GM19025 (cell line): Measurements from ENCODE around the gene MYLK.
"Not testable (repeated sequence)": the region's sequence is repeated elsewhere in the genome, so short reads cannot be mapped to it uniquely, and the experiment has no call there.

Source experiments
- ATAC-seq: cut with Tn5 transposase; IDR thresholded peaks from one replicate; pipeline ENCODE4 v1.9.1; 2021; ENCODE audit warnings: mild to moderate bottlenecking, low read depth, moderate library complexity; ENCODE audit not compliant: unreplicated experiment

MYLK gene

DNA sequence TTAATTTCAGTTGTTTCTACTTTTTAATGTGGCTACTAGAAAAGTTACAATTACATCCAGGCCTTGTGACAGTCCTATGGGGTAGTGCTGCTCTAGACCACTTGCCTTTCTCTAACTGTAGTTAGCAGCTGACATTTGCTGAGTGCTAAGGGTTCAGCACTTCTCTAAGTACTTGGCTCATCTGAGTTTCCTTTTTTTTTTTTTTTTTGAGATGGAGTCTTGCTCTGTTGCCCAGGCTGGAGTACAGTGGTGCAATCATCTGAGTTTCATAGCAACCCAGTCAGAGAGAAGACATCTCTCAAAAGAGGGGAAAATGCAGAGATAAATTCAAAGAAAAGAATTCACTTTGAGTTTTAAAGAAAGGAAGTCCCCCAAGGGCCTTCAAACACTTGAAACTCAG lies 130.8 kb downstream of the MYLK start:
- no peak for ATAC-seq

DNA sequence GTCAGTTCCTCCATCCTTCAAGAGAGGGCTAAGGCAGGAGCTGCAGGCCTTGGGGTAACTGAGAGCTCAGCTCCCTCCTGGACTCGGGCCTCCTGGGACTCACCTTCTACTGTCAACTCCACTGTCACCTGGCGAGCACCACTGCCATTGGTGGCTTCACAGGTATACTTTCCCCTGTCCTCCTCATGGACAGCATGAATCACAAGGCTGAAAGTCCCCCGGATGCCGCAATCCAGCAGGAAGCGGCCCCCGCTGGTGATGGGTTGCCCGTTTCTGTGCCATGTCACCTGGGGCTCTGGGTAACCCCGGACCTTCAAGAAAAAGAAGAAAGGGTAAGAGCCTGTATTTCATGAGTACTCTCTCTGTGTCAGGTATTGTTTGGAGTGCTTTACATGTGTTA lies 131.9 kb downstream of the MYLK start:
- ATAC-seq, result no peak

DNA sequence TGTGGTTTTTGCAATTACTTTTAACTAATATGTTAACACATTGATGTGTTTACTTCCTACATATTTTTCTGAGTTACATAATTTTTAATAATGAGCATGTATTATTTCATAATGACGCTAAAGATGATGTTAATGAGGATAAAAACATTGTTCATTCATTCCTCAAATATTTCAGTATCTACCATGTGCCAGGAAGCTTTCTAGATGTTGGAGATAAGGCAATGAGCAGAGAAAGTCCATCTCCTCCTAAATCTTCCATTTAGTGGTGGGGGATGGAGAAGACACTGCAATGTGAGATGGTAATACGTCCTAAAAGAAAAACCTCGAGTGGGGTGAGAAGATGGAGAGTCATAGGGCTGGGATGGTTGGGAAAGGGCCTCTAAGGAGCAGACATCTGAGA lies 132.7 kb downstream of the MYLK start:
- ATAC-seq, result no peak

DNA sequence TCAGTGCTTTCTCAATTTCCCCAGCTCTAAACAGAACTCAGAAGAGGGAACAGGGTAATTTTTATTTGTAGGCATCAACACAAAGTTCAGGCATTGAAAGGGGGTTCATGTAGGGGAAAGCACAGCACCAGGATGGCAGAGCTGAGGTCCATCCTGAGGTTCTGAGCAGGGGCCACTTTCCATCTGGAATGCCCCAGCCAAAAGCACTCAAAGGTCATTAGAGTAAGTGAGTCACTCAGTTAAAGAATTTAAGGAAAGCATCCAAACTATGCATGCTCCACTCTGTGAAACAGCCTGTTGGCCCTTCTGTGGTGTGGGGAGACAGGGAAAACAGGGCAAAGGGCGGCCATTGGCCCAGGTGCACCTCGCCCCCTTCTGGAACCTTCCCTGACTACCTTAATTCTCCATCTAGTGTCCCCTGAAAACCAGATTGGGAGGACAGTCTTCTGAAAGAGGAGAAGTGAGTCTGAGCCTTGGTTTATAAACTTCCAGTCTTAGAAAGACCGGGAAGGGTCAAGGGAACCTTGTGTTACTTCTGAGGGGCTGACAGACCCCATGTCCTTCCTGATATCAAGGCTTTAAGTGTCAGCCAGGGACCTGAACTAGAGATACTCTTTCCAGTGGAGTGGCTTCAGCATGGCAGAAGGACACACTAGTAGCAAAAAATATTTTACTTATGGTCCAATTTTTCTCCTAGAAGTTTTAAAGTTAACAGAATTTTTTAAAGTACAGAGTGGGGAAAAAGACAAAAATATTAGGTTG lies 133.3 kb downstream of the MYLK start:
- ATAC-seq, result no peak

DNA sequence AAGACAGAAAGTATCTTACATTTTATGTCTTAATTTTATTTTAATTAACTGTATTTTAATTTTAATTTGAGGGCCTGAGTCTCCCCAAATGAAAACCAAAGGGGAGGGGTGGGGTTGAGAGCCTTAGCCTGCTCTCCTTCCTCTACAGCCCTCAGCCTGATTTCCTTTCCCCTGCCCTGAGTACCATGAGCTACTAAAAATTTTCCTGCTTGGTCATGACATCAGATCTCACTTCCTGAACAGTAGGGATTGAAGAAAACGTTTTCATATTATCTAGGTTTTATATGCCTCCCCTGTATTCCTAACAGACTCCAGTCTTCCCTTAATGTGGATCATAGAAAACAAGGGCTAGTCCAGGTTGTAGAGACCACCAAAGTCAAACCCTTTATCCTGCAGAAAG lies 133.9 kb downstream of the MYLK start:
- no peak for ATAC-seq

DNA sequence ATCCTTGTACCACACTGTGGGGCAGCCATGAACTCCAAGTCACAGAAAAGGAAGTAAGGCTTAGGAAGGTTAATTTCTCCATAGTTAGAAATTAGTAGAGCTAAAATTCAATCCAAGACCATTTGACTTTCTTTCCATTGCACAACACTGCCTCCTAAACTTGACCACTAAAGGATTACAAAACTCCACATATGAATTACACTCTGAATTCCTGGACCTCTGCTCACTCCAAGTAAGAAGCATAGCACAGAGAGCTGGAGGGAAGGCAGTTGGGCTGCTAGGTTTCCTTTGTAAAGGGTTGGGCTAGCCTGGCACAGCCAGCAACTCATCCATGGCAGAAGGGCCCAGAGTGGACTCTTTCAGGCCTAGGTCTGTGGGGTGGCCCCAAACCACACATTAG lies 134.4 kb downstream of the MYLK start:
- ATAC-seq, result no peak

DNA sequence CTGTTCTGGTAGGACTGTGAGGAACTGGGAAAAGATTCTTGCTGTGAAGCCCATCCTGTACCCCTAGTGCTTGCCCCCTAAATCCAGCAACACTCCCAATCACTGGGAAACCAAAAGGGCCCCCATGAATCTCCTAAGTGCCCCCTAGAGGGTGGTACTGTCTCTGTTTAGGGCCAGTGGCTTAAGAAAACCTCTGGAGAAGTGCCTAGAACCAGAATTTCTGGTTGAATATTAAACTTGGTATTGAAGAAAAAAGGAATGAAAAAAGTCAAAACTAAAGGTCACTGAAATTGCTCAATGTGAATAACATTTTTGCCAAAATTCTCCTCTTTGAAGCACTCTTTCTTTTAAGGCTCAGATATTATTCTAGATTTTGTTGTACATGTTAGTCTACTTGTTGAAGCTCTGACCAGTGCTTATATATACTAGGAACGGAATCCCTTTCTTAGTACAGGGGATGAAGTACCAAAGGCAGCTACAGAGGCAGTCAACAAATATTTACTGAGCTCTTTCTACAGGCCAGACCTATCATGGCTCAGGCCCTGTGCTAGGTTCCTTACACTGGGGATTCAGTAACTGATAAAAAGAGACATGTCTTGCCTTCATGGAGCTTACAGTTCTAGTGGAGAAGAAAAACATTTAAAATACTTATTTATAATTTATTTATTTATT lies 138.8 kb downstream of the MYLK start:
- no peak for ATAC-seq

DNA sequence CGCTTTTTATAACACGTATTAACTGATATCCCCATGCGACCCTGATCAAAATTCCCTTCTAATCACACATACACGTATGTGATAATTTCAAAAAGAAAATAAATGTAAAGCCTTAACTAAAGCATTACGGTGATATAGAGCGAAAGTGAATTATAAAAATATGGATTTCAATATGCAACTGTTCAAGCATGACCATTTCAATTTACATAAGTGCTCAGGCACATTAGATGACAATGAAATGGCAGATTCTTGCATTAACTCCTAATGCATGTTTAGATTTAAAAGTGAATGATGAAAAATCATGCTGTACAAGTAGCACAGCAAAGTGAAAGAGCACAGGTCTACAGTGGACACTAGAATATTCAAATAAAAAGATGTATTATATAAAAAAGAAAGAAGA lies 140.1 kb downstream of the MYLK start:
- ATAC-seq, result no peak

DNA sequence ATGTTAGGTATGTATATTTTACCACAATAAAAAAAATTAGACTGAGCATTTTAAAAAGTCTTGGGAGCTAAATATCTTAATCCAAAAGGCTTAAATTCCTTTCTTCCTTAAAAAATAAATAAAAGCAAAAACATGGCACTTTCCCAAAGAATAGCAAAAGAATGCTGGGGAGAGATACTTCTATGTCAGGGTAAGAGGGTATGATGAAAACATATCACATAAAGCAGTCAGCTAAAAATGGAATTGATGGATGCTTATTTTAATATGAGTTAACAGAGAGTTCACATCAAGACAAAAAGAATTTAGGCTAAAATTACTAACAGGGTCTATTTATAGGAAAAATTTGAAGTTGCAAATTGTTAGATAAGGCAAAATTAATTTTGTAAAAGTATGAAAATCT lies 141.0 kb downstream of the MYLK start:
- no peak for ATAC-seq

DNA sequence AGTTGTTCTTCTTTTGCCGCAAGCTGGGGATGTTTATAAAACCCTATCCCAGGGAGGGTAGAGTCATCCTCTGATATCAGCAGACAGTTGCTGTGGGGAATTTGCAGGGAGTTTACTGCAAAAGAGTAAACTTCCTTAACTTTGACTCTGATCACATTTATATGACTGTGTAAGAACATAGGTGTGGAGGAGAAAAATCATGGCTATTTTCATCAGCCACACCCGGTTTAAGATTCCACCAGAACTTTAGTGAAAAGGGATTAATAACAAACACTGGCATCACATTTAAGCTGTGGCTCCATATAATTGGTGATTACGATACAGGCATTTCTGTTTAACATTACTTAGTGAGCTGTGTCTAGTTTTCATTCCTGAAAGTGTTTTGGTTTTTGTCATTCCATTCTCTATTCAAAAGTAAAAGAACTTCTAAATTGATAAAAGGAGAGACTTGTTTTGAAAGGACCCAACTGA lies 143.1 kb downstream of the MYLK start:
- no peak for ATAC-seq

DNA sequence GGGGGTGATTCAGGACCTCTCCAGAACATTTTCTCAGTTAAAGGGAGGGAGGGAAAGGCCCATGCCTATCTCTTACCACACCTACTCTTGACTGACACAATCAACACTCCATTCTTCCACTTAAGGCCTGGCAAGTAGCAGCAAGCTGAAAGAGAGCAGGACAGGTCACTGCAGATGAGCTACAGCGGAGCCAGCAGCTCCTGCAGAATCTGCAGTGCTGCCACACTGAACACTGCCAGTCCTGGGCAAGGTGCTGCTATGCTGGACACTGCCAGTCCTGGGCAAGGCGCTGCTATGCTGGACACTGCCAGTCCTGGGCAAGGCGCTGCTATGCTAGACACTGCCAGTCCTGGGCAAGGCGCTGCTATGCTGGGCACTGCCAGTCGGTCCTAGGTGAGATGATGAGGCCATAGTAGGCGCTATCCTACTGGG lies 143.7 kb downstream of the MYLK start:
- no peak for ATAC-seq

DNA sequence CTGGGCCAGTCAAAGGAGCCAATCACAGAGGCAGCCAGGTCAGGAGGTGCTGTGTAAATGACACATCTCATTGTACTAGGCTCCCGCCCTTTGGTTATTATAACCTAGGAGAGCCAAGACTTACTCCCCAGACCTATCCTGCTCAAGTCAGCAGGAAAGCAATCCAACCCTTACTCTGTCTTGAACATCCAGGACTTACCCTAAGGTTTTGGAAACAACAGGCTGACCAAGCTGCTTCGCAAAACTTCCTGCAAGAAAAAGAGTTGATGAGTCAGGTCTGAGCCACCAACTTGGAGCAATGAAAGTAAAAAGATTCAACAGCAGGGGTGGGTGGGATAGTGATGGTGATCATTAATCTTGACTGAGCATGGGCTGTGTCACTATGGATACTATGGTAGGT lies 144.4 kb downstream of the MYLK start:
- no peak for ATAC-seq

DNA sequence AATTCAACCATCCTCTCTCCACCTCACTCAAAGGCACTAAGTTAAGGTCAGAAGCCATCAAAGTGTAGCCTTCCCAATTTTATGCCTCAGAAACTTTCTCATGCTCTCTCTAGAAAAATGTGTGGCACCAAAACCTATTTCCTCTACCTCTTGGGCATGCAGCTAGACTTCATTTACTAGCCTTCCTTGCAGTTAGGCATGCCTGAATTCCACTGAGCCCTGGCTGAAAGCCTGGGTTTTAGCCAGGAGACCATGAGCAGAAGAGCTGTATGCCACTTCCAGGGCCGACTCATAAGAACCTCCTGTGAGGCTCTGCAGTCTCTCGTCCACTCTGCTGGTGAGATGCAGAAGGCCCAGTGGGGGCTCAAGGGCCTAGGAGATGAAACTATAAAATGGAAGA lies 145.0 kb downstream of the MYLK start:
- no peak for ATAC-seq

DNA sequence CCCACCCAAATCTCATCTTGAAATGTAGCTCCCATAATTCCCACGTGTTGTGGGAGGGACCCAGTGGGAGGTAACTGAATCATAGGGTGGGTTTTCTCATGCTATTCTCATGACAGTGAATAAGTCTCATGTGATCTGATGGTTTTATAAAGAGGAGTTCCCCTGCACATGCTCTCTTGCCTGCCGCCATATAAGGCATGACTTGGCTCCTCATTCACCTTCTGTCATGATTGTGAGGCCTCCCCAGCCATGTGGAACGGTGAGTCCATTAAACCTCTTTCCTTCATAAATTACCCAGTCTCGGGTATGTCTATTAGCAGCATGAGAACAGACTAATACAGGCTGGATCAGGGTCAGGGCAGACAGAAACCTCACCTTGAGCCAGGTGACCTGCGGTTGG lies 145.6 kb downstream of the MYLK start:
- not testable (repeated sequence) for ATAC-seq

DNA sequence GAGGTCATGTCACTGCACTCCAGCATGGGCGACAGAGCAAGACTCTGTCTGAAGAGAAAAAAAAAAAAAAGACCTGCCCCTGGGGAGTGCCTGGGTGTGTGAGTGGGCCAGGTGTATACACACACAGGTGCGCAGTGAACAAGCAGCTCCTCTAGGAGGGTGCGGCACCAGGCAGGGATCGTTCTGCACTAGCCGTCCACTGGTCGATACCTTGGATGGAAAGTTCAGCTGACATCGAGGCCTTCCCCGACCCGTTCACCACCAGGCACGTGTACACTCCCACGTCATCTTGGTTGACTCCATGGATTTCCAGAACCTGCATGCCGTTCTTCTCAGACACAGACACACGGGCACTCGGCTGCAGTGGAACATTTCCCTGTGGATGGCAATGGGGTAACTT lies 147.0 kb downstream of the MYLK start:
- no peak for ATAC-seq

DNA sequence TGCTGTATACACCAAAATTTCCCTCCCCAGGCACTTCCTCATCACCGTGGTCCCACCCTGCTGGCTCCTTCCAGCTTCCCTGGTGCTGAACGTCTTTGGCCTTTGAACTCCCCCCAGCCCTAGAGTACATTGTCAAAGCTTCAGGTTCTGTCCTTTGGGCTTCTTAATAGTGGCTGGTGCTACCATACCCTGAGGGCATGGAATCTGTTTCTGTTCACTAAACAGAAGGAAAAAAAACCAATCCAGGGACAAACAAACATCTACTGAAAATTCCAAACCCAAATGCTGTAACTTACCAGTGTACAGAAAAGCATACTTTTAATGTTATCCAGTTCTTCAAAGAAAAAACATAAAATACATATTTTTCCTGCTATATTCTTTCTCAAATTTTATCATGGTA lies 148.7 kb downstream of the MYLK start:
- no peak for ATAC-seq

DNA sequence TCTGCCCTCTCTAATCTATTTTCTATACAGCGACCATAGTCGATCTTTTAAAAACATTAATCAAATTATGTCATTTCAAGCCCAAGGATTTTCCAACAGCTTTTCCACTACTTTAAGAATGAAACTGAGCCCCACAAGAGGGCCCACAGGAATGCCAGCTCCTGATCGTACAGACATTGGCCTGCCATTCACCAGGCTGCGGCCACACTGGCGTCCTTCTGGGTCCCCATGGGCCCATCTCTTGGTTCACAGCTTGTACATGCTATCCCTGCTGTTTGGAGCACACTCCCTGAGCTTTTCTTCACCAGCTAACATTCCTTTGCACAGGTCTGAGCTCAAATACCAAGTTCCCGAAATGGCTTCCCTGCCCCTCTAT lies 149.6 kb downstream of the MYLK start:
- no peak for ATAC-seq

DNA sequence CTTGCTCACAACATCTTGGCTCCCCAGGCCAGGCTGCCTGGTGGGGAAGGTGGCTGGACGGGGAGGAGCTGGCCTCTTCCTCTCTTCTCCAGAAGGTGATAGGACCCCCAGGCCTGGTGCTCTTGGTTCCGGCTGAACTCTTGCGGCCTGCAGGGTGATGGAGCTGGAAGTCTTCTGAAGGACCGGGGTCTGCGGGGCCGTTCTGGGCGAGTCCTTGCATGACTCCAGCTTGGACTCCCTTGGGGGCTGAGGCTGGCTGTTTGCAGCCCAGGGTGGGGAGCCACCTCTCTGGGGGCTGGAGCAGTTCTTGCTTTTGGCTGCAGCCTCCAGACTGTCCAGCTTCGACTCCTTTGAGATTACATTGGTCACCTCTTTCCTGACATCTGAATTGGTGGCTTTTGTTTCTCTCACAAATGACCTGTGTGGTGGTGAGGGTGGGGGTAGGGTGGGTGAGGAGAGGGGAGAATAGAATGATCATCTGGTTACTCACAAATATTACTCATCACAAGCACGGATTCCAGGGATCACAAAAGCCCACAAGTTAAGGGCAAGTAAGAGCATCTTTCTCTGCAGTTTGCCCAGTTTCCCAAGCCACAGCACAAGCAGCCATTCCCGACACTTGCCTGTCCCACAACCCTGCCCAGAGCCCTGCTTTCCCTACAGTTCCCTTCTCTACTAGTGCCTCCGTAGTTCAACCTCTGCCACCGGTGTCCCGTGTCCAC lies 150.2 kb downstream of the MYLK start:
- no peak for ATAC-seq

DNA sequence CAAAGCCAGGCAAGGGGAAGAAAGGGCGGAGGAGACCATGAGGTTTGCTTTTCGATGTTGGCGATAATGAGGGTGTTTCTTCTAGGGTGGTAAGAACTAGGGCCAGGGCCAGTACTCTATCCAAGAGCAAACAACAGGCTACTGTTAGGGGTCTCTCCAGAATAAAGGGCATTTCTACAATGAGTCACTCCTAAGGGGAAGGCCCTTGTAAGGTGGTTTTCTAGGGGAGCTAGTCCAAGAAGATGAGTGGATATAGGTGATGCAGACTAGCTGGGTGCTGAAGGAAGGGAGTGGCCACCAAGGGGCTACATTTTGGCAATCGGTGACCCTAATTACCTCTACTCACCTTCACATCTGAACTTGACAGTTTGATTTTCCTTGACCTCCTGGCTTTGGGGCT lies 150.8 kb downstream of the MYLK start:
- no peak for ATAC-seq

DNA sequence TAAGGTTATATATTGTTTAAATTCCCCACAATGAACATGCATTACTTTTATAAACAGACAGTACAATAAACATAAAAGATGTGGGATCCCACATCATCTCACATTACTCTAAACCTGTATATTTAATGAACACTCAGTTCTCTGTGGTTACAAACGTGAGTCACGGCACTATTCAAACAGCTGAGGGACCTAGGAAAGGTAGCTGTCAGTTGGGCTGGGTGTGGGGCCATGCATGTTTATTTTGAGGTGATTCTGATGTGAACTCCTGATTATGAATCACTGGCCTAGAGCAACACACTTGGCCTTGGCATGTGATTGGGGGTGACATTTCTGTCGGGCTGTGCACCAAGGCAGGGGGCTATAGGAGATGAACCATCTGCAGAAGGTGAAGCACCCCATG lies 151.7 kb downstream of the MYLK start:
- no peak for ATAC-seq

DNA sequence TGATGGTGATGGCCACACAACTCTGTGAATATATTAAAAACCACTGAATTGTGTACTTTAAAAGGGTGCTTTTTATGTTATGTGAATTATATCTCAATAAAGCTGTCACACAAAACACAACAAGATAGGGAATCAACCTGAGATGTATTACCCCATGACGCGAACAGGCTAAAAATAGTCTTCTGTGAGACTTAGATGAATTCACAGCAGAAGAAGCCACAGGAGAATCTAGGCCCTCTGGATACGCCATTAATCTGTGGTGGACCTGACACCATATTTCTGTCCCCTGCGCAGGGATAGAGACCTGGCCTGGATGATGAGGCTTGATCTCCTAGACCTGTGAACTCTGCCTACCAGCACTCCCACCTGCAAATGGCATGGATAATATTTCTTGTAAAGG lies 153.3 kb downstream of the MYLK start:
- ATAC-seq, result no peak

DNA sequence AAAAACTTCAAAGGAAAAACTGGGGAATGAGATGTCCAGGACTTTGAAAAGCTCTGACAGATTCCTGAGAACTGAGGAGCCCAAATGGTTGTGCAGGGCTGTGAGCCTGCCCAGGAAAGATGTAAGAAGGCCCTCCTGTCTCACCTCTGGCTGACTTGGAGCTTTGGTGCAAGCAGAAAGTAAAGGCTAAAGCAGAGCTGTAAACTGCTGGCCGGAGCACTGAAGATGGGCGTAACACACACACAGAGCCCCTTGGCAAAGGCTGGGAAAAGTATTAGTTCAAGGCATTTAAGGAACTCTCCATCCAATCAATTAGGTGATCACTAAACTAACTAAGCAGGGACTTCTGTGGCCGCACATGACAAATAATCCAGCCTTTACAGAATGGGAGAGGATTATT lies 155.1 kb downstream of the MYLK start:
- no peak for ATAC-seq
